Measurements from ENCODE around the gene TFR2. TPM values are rescaled to one million over a fixed set of nuclear protein-coding genes. Genes with fewer than 3 reads are reported as not detected.

The TFR2 gene
- total and polyA plus RNA-seq, 2 of the 13 experiments (the other 11 are each of a cell fraction or from before 2014, with no cell fraction given), result 36.9 to 64.2 TPM

- TF ChIP-seq, protein P1, sequence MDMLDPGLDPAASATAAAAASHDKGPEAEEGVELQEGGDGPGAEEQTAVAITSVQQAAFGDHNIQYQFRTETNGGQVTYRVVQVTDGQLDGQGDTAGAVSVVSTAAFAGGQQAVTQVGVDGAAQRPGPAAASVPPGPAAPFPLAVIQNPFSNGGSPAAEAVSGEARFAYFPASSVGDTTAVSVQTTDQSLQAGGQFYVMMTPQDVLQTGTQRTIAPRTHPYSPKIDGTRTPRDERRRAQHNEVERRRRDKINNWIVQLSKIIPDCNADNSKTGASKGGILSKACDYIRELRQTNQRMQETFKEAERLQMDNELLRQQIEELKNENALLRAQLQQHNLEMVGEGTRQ (IDR thresholded peaks at IDR 0.05; ENCODE audit: low read depth, low read length), result no peak
- TF ChIP-seq, protein P1 (CRISPR knock-in tag; IDR thresholded peaks at IDR 0.05; ENCODE audit: borderline replicate concordance), result peak; percentile 7; the same call in 1 of the 2 replicates
- no peak for TF ChIP-seq GLI4 (CRISPR knock-in tag; IDR thresholded peaks at IDR 0.05; ENCODE audit: borderline replicate concordance)
- TF ChIP-seq RARA (CRISPR knock-in tag; IDR thresholded peaks at IDR 0.05), result no peak
- no peak for TF ChIP-seq MED1 (CRISPR knock-in tag; IDR thresholded peaks at IDR 0.05)
- TF ChIP-seq ZFP36L1 (CRISPR knock-in tag; IDR thresholded peaks at IDR 0.05), result no peak; the same call in 1 of the 2 replicates
- no peak for TF ChIP-seq ELF1 (CRISPR knock-in tag; IDR thresholded peaks at IDR 0.05)
- TF ChIP-seq IRF2 (CRISPR knock-in tag; IDR thresholded peaks at IDR 0.05), result no peak
- no peak for TF ChIP-seq FOXA1 (IDR thresholded peaks at IDR 0.05)
- TF ChIP-seq FOXA1 (CRISPR knock-in tag; IDR thresholded peaks at IDR 0.05), result no peak
- TF ChIP-seq MYNN (CRISPR knock-in tag; IDR thresholded peaks at IDR 0.05; ENCODE audit: low read depth), result no peak
- TF ChIP-seq ZFP37 (CRISPR knock-in tag; IDR thresholded peaks at IDR 0.05; ENCODE audit: borderline replicate concordance), result no peak
- no peak for TF ChIP-seq ZNF446 (CRISPR knock-in tag; IDR thresholded peaks at IDR 0.05)
- no peak for TF ChIP-seq TAF15 (IDR thresholded peaks at IDR 0.05; ENCODE audit: low read depth, low read length, poor library complexity, severe bottlenecking)
- TF ChIP-seq ZNF281 (CRISPR knock-in tag; IDR thresholded peaks at IDR 0.05; ENCODE audit: borderline replicate concordance), result no peak
- peak; percentile 56; the same call in 1 of the 2 replicates for TF ChIP-seq RFXAP (CRISPR knock-in tag; IDR thresholded peaks at IDR 0.05; ENCODE audit: borderline replicate concordance)
- TF ChIP-seq ZNF674 (CRISPR knock-in tag; IDR thresholded peaks at IDR 0.05; ENCODE audit: low read depth), result no peak
- no peak for TF ChIP-seq ZNF207 (IDR thresholded peaks at IDR 0.05; ENCODE audit: borderline replicate concordance)
- no peak for TF ChIP-seq KLF9 (CRISPR knock-in tag; IDR thresholded peaks at IDR 0.05; ENCODE audit: low read depth)
- TF ChIP-seq, protein P2, sequence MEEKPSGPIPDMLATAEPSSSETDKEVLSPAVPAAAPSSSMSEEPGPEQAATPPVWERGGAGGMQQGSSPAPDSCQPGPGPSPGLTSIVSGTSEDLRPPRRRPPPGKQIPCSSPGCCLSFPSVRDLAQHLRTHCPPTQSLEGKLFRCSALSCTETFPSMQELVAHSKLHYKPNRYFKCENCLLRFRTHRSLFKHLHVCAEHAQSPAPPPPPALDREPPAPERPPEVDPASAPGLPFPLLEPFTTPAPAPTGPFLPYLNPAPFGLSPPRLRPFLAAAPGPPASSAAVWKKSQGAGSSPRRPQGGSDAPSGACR (CRISPR knock-in tag; IDR thresholded peaks at IDR 0.05), result peak; percentile 52; the same call in 1 of the 2 replicates
- TF ChIP-seq, protein P3, sequence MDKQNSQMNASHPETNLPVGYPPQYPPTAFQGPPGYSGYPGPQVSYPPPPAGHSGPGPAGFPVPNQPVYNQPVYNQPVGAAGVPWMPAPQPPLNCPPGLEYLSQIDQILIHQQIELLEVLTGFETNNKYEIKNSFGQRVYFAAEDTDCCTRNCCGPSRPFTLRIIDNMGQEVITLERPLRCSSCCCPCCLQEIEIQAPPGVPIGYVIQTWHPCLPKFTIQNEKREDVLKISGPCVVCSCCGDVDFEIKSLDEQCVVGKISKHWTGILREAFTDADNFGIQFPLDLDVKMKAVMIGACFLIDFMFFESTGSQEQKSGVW (CRISPR knock-in tag; IDR thresholded peaks at IDR 0.05; ENCODE audit: borderline replicate concordance), result no peak
- TF ChIP-seq ZIK1 (CRISPR knock-in tag; IDR thresholded peaks at IDR 0.05; ENCODE audit: borderline replicate concordance, low read depth), result no peak
- TF ChIP-seq NFE2L1 (CRISPR knock-in tag; IDR thresholded peaks at IDR 0.05; ENCODE audit: borderline replicate concordance), result no peak
- TF ChIP-seq AHR (CRISPR knock-in tag; IDR thresholded peaks at IDR 0.05), result no peak
Measured at GRCh38 chr7:100641860-100642533, 645 bp upstream of the TFR2 start (continued).
